K562 (cell line): Measurements from ENCODE around the gene KCNAB1. TPM values are rescaled to one million over a fixed set of nuclear protein-coding genes. Genes with fewer than 3 reads are reported as not detected.

Source experiments
- CBFB ChIP-seq: sonication (generic); formaldehyde crosslinking; IDR thresholded peaks from 2 replicates; pipeline ENCODE4 v1.4.0; 2020; ENCODE audit warnings: mild to moderate bottlenecking, missing genetic modification reagents
- CBX3 ChIP-seq, 2 experiments: IDR thresholded peaks; 1 replicate in 1 of 2; 2 replicates in 1 of 2; pipeline ENCODE4 v1.6.1; 2012; ENCODE audit warnings: inconsistent platforms in 2 of 2, low read length in 2 of 2, borderline replicate concordance in 1 of 2, control low read depth in 1 of 2
- CEBPB ChIP-seq: fragments of 450-650 bp; IDR thresholded peaks from 2 replicates; pipeline ENCODE4 v1.6.1; 2016; ENCODE audit warnings: missing genetic modification characterization, missing compliant biosample characterization
- CGGBP1 ChIP-seq: fragments of 250-450 bp; sonication (Bioruptor Pico); IDR thresholded peaks from 2 replicates; pipeline ENCODE4 v1.9.0; 2021; ENCODE audit warnings: mild to moderate bottlenecking
- FOXP4 ChIP-seq: sonication (generic); formaldehyde crosslinking; IDR thresholded peaks from 2 replicates; pipeline ENCODE4 v1.8.0; 2022; ENCODE audit warnings: mild to moderate bottlenecking, missing genetic modification reagents, borderline replicate concordance
- HEY1 ChIP-seq: fragments of 250-450 bp; sonication (Bioruptor Pico); IDR thresholded peaks from 2 replicates; pipeline ENCODE4 v1.5.0; 2020; ENCODE audit warnings: mild to moderate bottlenecking, moderate library complexity, borderline replicate concordance
- HNRNPUL1 ChIP-seq: fragments of 200-400 bp; formaldehyde crosslinking; IDR thresholded peaks from 2 replicates; pipeline ENCODE4 v1.6.1; 2017; ENCODE audit warnings: low read length
- IFI16 ChIP-seq: fragments of 250-450 bp; sonication (Bioruptor Pico); IDR thresholded peaks from 2 replicates; pipeline ENCODE4 v2.1.2; 2022; ENCODE audit warnings: mild to moderate bottlenecking, inconsistent platforms
- NCOA2 ChIP-seq, 2 experiments: fragments of 450-650 bp; IDR thresholded peaks; 2 replicates each; pipeline ENCODE4 v1.6.1; 2018; ENCODE audit warnings: mild to moderate bottlenecking in 2 of 2, moderate library complexity in 1 of 2; ENCODE audit not compliant: partially characterized antibody in 2 of 2
- NFE2L1 ChIP-seq: fragments of 450-650 bp; IDR thresholded peaks from 2 replicates; pipeline ENCODE4 v1.6.1; 2016; ENCODE audit warnings: missing genetic modification characterization, low read depth, mild to moderate bottlenecking, missing compliant biosample characterization, moderate library complexity, borderline replicate concordance
- NR4A1 ChIP-seq, 2 experiments: fragments of 250-450 bp in 1 of 2; fragments of 450-650 bp in 1 of 2; sonication (Bioruptor Pico) in 1 of 2; IDR thresholded peaks; 2 replicates each; pipeline versions ENCODE4 v1.4.0 to v1.6.1; 2016 to 2020; ENCODE audit warnings: mild to moderate bottlenecking in 2 of 2, missing compliant biosample characterization in 1 of 2, missing genetic modification characterization in 1 of 2, moderate library complexity in 1 of 2
- POLR3A ChIP-seq: IDR thresholded peaks from 2 replicates; pipeline ENCODE4 v1.6.1; 2011; ENCODE audit warnings: borderline replicate concordance, mild to moderate bottlenecking, moderate library complexity; ENCODE audit not compliant: insufficient read length, insufficient read depth; ENCODE audit errors: extremely low read depth
- PREB ChIP-seq: sonication (generic); formaldehyde crosslinking; IDR thresholded peaks from 2 replicates; pipeline ENCODE4 v1.8.1; 2023; ENCODE audit warnings: mild to moderate bottlenecking, missing genetic modification reagents
- RBM17 ChIP-seq: fragments of 200-400 bp; formaldehyde crosslinking; IDR thresholded peaks from 2 replicates; pipeline ENCODE4 v1.6.1; 2017; ENCODE audit warnings: low read depth, mild to moderate bottlenecking, low read length, borderline replicate concordance
- SIRT6 ChIP-seq: IDR thresholded peaks from one replicate; pipeline ENCODE4 v1.6.1; 2012; ENCODE audit warnings: low read depth, mild to moderate bottlenecking, control low read depth, inconsistent platforms, low read length, moderate library complexity
- TAF7 ChIP-seq: fragments of 450-650 bp; IDR thresholded peaks from 2 replicates; pipeline ENCODE4 v1.6.1; 2016; ENCODE audit warnings: missing genetic modification characterization, missing compliant biosample characterization
- TCFL5 ChIP-seq: fragments of 250-450 bp; sonication (Bioruptor Pico); conservative IDR thresholded peaks from 2 replicates; pipeline ENCODE4 v1.6.1; 2021; ENCODE audit warnings: mild to moderate bottlenecking, moderate library complexity, matching md5 sums
- ZNF398 ChIP-seq: fragments of 250-450 bp; sonication (Bioruptor Pico); IDR thresholded peaks from 2 replicates; pipeline ENCODE4 v1.8.0; 2021; ENCODE audit warnings: moderate library complexity, mild to moderate bottlenecking, inconsistent platforms
- ZNF408 ChIP-seq: fragments of 250-450 bp; sonication (Bioruptor Pico); IDR thresholded peaks from 2 replicates; pipeline ENCODE4 v1.4.0; 2020; ENCODE audit warnings: low read depth, mild to moderate bottlenecking, moderate library complexity
- ZNF436 ChIP-seq: fragments of 250-450, 450-650 bp; sonication (Bioruptor Pico); formaldehyde crosslinking; IDR thresholded peaks from 2 replicates; pipeline ENCODE4 v1.7.0; 2020; ENCODE audit warnings: mild to moderate bottlenecking
- ZNF57 ChIP-seq: fragments of 450-650 bp; formaldehyde crosslinking; IDR thresholded peaks from 2 replicates; pipeline ENCODE4 v1.4.0; 2020; ENCODE audit warnings: mild to moderate bottlenecking, moderate library complexity
- polyA plus RNA-seq, 8 experiments: library from polyadenylated mRNA; depleted of rRNA in 4 of 8; stranded (reverse) in 5 of 8; unstranded in 3 of 8; fragments of >200 nt; fragmentation: Nextera tagmentation in 2 of 8; fragmentation: Illumina TruSeq in 1 of 8; extraction: Ambion mirVana in 2 of 8; extraction: Trizol in 1 of 8; gene quantifications; 2 replicates each; pipeline versions ENCODE4 v1.2.1 to v1.2.3, GENCODE V29; 2011 to 2014; ENCODE audit warnings: inconsistent platforms in 1 of 8, missing spikeins in 1 of 8
- total RNA-seq, 7 experiments: library from RNA; depleted of rRNA in 6 of 7; stranded (reverse); fragments of >200 nt in 6 of 7; fragmentation: Illumina TruSeq in 2 of 7; extraction: Trizol in 2 of 7; gene quantifications; 2 replicates each; pipeline versions ENCODE4 v1.2.1 to v1.2.3, GENCODE V29; 2011 to 2021; ENCODE audit warnings: low replicate concordance in 1 of 7

Gene KCNAB1
- total and polyA plus RNA-seq, 9 of the 15 experiments (the other 6 are each of a cell fraction or from before 2014, with no cell fraction given): 0.14 to 1.2 (median 0.51) TPM

GRCh38 chr3:156554842-156555687 lies 434.7 kb downstream of the KCNAB1 start, which contains the start of gene SSR3 (continued):
- TF ChIP-seq ZNF436 (CRISPR knock-in tag) (no peak), NFE2L1 (tag) (no peak), RBM17 (no peak), FOXP4 (CRISPR knock-in tag) (no peak), CBX3 (IDR thresholded peaks at IDR 0.05; ENCODE audit: borderline replicate concordance in 1 of 2, low read length in 2 of 2) (peak in 1 of 2 experiments; percentile 75; a peak in 2 of 3 replicates), ZNF408 (CRISPR knock-in tag) (no peak), ZNF57 (CRISPR knock-in tag) (no peak), HNRNPUL1 (no peak), TCFL5 (CRISPR knock-in tag) (no peak), ZNF398 (CRISPR knock-in tag) (no peak), CGGBP1 (CRISPR knock-in tag) (no peak), PREB (CRISPR knock-in tag) (no peak), CEBPB (no peak), CBFB (no peak), IFI16 (CRISPR knock-in tag) (no peak), POLR3A (no peak), SIRT6 (no peak), TAF7 (tag) (peak; percentile 63; the same call in 1 of the 2 replicates), NR4A1 (CRISPR knock-in tag; IDR thresholded peaks at IDR 0.05) (no peak), NR4A1 (tag; IDR thresholded peaks at IDR 0.05) (no peak), NCOA2 (IDR thresholded peaks at IDR 0.05; ENCODE audit: partially characterized antibody in 2 of 2) (no peak), HEY1 (no peak)
